HL-60/S4 (cell line): Measurements from ENCODE around the gene TWF2.

Source experiments
- in situ Hi-C: fragments of 300-500 bp; cut with MboI; formaldehyde crosslinking; loops from 2 replicates; pipeline ENCODE4 v1.14.3; 2022; ENCODE audit warnings: low sequenced_read_pairs

Gene TWF2

GRCh38 chr3:52238193-52238760 is 681 bp downstream of the TWF2 start:
- in situ Hi-C loops, result loop anchor here (10.0 kb wide), 1 partner anchor 107 kb away; no protein-coding TSS in a partner anchor

DNA sequence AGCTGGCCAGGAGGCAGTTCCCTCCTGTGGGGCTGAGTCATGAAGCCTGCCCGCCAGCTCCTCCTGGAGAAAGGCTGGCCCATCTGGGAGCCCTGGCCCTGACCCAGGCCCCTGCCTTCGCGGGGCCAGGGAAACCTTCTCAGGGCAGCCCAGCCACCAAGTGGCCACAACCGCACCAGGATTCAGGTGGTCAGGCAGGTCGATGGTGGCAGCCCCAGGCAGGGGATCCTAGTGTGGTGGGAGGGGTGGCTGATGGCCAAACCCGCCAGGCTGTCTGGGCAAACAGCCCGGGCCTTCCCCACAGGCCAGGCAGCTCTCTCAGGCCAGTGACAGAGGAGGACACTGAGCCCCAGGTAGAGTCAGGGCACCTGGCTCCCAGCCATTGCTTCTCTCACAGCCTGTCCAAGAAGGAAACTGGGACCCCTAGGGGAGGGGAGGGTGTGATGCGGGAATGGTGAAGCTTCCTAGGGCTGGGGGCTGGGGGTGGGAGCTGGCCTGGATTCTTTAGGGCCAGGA is 1.2 kb downstream of the TWF2 start:
- in situ Hi-C loops, result loop anchor here (10.0 kb wide), 1 partner anchor 107 kb away; no protein-coding TSS in a partner anchor

DNA sequence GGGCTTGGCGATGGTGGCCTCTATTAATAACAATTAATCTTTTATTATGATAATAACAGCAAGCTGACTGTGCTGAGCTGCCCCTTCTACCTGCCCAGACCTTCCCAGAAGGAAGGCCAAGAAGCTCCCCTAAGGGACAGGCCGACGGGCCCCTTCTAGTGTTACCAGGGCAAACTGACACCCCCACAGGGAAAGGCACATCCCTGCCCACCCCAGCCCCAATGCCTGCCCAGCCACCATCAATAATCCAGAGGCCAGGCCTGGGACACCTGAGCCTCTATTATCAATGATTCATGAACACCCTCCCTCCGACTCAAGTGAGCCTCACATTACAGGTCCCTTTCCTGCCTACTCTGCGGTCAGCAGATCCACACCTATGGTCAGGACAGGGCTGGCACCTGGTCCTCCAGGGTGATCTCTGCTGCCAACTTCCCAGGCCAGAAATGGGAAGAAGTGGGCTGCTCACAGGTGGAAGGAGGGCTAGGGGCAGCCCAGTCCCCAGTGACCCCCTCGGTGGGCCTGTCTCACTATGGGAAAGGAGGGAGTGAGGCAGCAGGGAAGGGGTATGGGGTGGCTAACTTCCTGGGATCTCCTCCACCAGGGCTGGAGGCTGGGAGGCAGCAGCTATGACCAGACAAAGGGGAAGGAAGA is 1.8 kb downstream of the TWF2 start:
- in situ Hi-C loops, result loop anchor here (10.0 kb wide), 1 partner anchor 108 kb away; no protein-coding TSS in a partner anchor

DNA sequence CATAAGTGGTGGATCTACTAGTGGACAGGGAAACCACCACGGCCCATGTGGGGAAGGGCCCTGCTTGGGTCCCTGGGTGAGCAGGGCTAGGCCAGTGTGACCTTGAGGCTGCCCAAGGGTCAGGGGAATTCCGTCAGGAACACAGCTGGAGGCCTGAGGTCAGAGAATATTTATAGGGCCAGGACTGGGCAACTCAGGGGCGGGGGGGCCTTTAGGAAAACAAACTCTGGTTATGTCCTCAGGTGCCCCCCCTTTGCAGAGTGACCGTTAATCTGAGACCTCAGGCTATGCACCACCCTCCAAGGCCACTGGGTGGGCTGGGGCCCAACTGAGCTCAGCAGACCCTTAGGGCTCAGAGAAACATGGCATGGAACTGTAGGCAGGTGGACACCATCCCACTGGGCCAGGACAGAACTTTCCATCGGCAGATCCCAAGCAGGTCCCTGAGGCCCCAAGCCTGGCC is 2.5 kb downstream of the TWF2 start:
- in situ Hi-C loops, result loop anchor here (10.0 kb wide), 1 partner anchor 108 kb away; no protein-coding TSS in a partner anchor

DNA sequence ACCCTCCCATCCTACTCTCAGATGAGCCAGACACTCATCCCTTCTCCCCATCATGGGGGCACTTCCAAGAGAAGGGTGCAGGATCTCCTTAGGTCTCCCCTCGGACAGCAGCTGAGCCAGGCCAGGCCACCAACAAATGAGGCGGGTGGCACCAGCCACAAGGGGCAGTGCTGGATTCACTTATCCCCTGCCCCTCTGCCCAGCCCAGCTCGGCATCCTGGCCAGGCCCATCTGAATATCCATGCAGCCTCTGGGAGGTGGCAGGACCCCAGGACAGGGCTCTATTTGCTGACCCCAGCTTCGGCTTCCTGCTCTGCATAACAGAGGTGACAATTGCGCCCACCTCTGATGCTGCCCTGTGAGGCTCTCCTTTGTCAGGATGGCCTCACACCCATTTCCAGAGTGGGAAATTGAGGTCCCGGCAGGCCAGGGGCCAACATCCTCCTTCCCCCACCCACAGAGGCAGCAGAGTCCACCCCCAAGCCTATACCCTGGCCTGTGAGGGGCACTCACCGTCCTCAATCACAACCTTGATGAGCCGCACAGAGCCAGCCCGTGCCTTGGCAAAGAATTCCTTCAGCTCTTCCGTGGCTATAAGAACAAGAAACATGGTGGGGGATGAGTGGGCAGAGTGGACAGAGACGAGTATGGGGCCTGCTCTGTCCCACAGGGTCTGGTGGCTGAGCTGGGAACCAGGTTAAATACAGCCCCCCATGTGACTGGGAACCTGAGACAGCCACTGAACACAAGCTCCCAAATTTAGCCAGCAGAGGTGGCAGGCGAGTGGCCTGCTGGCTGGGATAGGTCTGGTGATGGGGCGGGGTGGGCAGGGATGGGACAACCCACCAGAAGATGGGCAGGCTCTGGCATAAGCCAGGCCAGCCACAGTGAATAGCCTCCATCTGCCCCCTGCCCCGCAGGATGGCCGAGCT is 4.2 kb downstream of the TWF2 start:
- in situ Hi-C loops, result loop anchor here (10.0 kb wide), 1 partner anchor 110 kb away; no protein-coding TSS in a partner anchor

DNA sequence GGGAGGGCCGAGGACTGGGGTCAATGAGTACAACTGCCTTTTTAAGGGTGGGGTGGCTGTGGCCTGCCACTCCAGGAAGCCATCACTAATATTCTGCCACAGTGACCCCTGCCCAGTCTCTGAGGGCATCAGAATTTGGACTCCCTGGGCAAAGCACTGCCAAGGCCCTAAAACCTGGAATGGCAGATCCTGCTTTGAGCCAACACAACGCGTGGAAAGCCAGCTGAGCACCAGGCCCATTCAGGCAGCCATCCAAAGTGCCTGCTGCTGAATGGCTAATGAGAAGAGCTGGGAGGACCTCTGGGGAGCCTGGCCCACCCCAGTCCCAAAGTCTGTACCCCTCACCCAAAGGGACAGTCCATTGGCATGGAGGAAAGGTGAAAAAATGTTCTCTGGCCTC is 5.0 kb downstream of the TWF2 start:
- in situ Hi-C loops, result loop anchor here (10.0 kb wide), 1 partner anchor 111 kb away; no protein-coding TSS in a partner anchor

DNA sequence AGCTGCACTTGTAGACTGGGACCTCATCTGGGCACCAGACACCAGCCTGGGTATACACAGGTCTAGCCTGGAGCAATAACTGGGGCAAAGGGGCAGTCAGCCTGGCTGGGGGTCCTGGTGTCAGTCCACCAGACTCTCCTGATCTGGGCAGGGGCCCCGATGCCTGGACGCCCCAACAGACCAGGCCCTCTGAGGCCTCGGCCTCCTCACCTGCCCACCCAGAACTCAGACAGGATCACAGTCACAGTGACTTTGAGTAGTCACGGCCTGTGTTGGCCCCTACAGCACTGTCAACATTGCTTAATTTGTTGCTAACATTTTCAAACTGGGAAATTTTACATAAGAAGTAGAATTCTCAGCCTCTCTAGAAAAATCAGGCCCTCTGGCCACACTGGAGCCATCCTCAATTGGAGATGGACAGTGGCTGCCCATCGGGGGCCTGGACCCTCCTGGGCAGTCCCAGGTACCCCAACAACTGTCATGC is 5.8 kb downstream of the TWF2 start:
- in situ Hi-C loops, result loop anchor here (10.0 kb wide), 1 partner anchor 112 kb away; no protein-coding TSS in a partner anchor

- in situ Hi-C loops, result loop anchor here (10.0 kb wide), 1 partner anchor 112 kb away; no protein-coding TSS in a partner anchor
Measured at GRCh38 chr3:52232279-52233107, 6.5 kb downstream of the TWF2 start.

GRCh38 chr3:52231502-52232278 is 7.3 kb downstream of the TWF2 start:
- in situ Hi-C loops, result loop anchor here (10.0 kb wide), 1 partner anchor 113 kb away; no protein-coding TSS in a partner anchor

- in situ Hi-C loops, result loop anchor here (10.0 kb wide), 1 partner anchor 114 kb away; no protein-coding TSS in a partner anchor
Measured at GRCh38 chr3:52230889-52231499, 8.0 kb downstream of the TWF2 start.

DNA sequence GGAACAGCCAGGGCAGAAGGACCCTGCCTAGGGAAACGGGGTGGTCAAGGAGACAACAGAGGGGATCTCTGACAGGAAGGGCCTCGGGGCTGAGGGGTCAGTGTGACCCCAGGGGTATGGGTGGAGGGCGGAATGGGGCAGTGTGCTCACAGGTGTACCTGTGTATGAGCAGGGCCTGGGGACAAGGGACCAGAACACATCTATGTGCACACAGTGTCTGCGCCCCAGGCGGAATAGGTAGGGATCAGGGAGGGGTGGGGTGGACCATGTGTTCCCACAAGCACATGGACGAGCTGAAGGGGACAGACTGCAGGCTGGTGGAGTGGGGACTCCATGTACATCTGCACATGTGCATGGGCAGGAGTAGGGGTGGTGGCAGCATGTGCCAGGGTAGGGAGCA is 8.5 kb downstream of the TWF2 start:
- in situ Hi-C loops, result loop anchor here (10.0 kb wide), 1 partner anchor 114 kb away; no protein-coding TSS in a partner anchor

DNA sequence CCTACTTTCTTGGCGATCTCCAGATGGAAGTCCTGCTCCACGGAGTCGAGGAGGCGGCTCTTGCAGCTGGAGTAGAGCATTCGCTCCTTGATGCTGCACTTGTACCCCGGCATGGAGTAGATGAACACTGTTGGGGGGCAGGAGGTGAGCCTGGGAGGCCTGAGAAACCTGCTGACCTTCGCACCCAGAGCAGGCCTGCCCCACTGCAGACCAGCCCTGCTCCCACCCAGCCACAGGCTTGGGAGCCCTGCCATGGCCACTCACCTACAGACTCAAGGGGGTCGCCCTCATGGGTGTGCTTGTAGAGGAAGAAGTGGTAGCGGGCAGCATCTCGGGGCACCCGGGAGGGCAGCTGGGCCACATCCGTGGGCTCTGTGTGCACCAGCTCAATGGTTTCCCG is 9.3 kb downstream of the TWF2 start:
- in situ Hi-C loops, result loop anchor here (10.0 kb wide), 1 partner anchor 115 kb away; no protein-coding TSS in a partner anchor

GRCh38 chr3:52228751-52229291 is 10.1 kb downstream of the TWF2 start:
- in situ Hi-C loops, result no loop called here

- in situ Hi-C loops, result no loop called here
Measured at GRCh38 chr3:52228266-52228665, 10.7 kb downstream of the TWF2 start.

DNA sequence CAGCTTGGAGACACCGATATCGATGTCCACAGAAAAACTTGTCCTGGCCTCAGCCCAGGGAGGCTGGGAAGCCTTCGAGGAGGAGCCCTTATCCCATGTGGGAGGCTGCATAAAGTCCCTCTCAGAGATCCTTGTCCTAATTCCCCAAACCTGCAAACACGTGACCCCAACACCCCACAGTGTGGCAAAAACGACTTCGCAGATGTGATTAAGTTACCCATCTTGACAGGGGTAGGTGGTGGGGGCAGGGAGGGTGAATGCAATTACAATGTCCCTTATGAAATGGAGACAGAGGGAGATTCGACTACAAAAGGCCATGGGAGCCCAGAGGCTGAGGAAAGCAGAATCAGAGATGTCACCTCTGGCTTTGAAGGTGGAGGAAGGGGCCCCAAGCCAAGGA is 11.2 kb downstream of the TWF2 start:
- in situ Hi-C loops, result no loop called here

GRCh38 chr3:52227117-52227516 is 11.8 kb downstream of the TWF2 start:
- in situ Hi-C loops, result no loop called here

DNA sequence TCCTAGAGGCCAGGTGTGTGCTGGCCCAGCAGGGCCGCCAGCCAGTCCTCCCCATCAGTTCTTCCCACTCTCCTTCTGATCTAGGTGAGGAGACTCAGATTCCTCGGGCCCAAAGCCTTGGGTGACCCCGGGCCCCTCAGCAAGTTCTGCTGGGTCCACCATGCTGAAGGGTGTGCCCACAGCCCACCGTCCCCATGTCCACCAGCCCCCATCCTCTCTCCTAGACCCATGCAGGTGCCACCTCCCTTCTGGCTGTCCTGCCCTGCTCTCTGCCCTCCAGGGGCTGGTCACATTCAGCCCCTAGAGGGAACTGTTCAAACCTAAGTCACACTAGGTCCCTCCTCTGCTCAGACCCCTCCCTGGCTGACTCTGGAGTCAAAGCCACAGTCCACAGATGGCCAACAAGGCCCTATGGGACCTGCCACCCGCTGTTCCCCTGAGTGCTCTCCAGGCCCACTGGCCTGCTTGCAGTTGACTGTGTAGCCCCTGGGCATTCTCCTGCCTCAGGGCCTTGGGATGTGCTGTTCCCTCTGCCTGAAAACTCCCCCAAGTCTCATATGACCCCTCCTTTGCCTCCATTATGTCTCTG is 12.6 kb downstream of the TWF2 start:
- in situ Hi-C loops, result no loop called here
